WTC11 (cell line): Measurements from ENCODE around the gene HECTD4. TPM values are rescaled to one million over a fixed set of nuclear protein-coding genes. Genes with fewer than 3 reads are reported as not detected.

Source experiments
- ATAC-seq: fragments of 200-7000 bp; cut with Tn5 transposase; 2 replicates; pipeline ENCODE4 v1.10.0; 2021; ENCODE audit warnings: mild to moderate bottlenecking, moderate library complexity
- CTCF ChIA-PET: fragments of 300-600 bp; sonication (Branson Sonifier 250); formaldehyde crosslinking; loops from one replicate; lab custom pipeline; 2021; ENCODE audit warnings: antibody characterized with exemption; lab: Charles Lee
- POLR2A ChIA-PET: fragments of 350-600 bp; sonication (Branson Sonifier 250); formaldehyde crosslinking; loops from one replicate; lab custom pipeline; 2021; ENCODE audit warnings: antibody characterized with exemption; lab: Charles Lee
- DNase-seq: peaks from one replicate; pipeline ENCODE4 v3.0.0; 2021; ENCODE audit warnings: low spot score
- H3K27ac Mint-ChIP-seq: 2 replicates; pipeline ENCODE4 v1.8.0; 2021; ENCODE audit warnings: mixed read lengths
- H3K27me3 Mint-ChIP-seq: 2 replicates; pipeline ENCODE4 v1.8.0; 2021; ENCODE audit warnings: low read depth, mild to moderate bottlenecking, moderate library complexity, mixed read lengths
- H3K36me3 Mint-ChIP-seq: 2 replicates; pipeline ENCODE4 v1.8.0; 2021; ENCODE audit warnings: mixed read lengths
- H3K4me1 Mint-ChIP-seq: 2 replicates; pipeline ENCODE4 v1.8.0; 2022; ENCODE audit warnings: mixed read lengths
- H3K4me3 Mint-ChIP-seq: 2 replicates; pipeline ENCODE4 v1.8.0; 2021; ENCODE audit warnings: mild to moderate bottlenecking, moderate library complexity, mixed read lengths
- H3K9me3 Mint-ChIP-seq: 2 replicates; pipeline ENCODE4 v1.8.0; 2021; ENCODE audit warnings: mixed read lengths
- CBFB ChIP-seq: sonication (generic); formaldehyde crosslinking; IDR thresholded peaks from 2 replicates; pipeline ENCODE4 v1.8.1; 2022; ENCODE audit warnings: mild to moderate bottlenecking, low read depth, missing genetic modification reagents
- GABPB1 ChIP-seq: sonication (generic); formaldehyde crosslinking; IDR thresholded peaks from 2 replicates; pipeline ENCODE4 v1.8.1; 2023; ENCODE audit warnings: mild to moderate bottlenecking, missing genetic modification reagents
- NFYB ChIP-seq: sonication (generic); formaldehyde crosslinking; conservative IDR thresholded peaks from 2 replicates; pipeline ENCODE4 v1.8.0; 2022; ENCODE audit warnings: low read depth, missing genetic modification reagents
- NR2C2 ChIP-seq: sonication (generic); formaldehyde crosslinking; IDR thresholded peaks from 2 replicates; pipeline ENCODE4 v1.8.0; 2022; ENCODE audit warnings: mild to moderate bottlenecking, missing genetic modification reagents
- NR3C1 ChIP-seq: sonication (generic); formaldehyde crosslinking; conservative IDR thresholded peaks from 2 replicates; pipeline ENCODE4 v1.8.1; 2023; ENCODE audit warnings: low read depth, mild to moderate bottlenecking, missing genetic modification reagents
- RORB ChIP-seq: fragments of 250-450 bp; sonication (Bioruptor Pico); IDR thresholded peaks from 2 replicates; pipeline ENCODE4 v1.9.0; 2021; ENCODE audit warnings: mild to moderate bottlenecking
- SMAD3 ChIP-seq: sonication (generic); formaldehyde crosslinking; IDR thresholded peaks from 2 replicates; pipeline ENCODE4 v1.8.0; 2022; ENCODE audit warnings: missing genetic modification reagents, mild to moderate bottlenecking, borderline replicate concordance
- TEAD4 ChIP-seq: sonication (generic); formaldehyde crosslinking; IDR thresholded peaks from 2 replicates; pipeline ENCODE4 v1.8.0; 2022; ENCODE audit warnings: mild to moderate bottlenecking, missing genetic modification reagents
- ZNF416 ChIP-seq: fragments of 250-450 bp; sonication (Bioruptor Pico); IDR thresholded peaks from 2 replicates; pipeline ENCODE4 v1.9.0; 2021; ENCODE audit warnings: mild to moderate bottlenecking, inconsistent platforms
- ZNF423 ChIP-seq: fragments of 250-450 bp; sonication (Bioruptor Pico); IDR thresholded peaks from 2 replicates; pipeline ENCODE4 v2.1.2; 2022; ENCODE audit warnings: mild to moderate bottlenecking, moderate library complexity
- ZNF671 ChIP-seq: fragments of 250-450 bp; sonication (Bioruptor Pico); IDR thresholded peaks from 2 replicates; pipeline ENCODE4 v1.8.0; 2021; ENCODE audit warnings: mild to moderate bottlenecking
- total RNA-seq: library from RNA; stranded (reverse); gene quantifications from 3 replicates; pipeline ENCODE4 v1.2.3, GENCODE V29; 2021
- TF ChIP-seq, protein P1 (sequence below): sonication (generic); formaldehyde crosslinking; IDR thresholded peaks from 2 replicates; pipeline ENCODE4 v1.8.0; 2022; ENCODE audit warnings: mild to moderate bottlenecking, missing genetic modification reagents
- TF ChIP-seq, protein P2 (sequence below): sonication (generic); formaldehyde crosslinking; IDR thresholded peaks from 2 replicates; pipeline ENCODE4 v1.8.1; 2023; ENCODE audit warnings: mild to moderate bottlenecking, missing genetic modification reagents, moderate library complexity
- TF ChIP-seq, protein P3 (sequence below): sonication (generic); formaldehyde crosslinking; IDR thresholded peaks from 2 replicates; pipeline ENCODE4 v1.8.1; 2022; ENCODE audit warnings: missing genetic modification reagents, borderline replicate concordance
- TF ChIP-seq, protein P4 (sequence below): sonication (generic); formaldehyde crosslinking; IDR thresholded peaks from 2 replicates; pipeline ENCODE4 v1.8.1; 2023; ENCODE audit warnings: mild to moderate bottlenecking, moderate library complexity, missing genetic modification reagents
- TF ChIP-seq, protein P5 (sequence below): fragments of 250-450 bp; sonication (Bioruptor Pico); IDR thresholded peaks from 2 replicates; pipeline ENCODE4 v1.9.0; 2021; ENCODE audit warnings: mild to moderate bottlenecking, borderline replicate concordance

HECTD4 gene
- total RNA-seq, 1 experiment from 2014 or later: 31.7 TPM

DNA sequence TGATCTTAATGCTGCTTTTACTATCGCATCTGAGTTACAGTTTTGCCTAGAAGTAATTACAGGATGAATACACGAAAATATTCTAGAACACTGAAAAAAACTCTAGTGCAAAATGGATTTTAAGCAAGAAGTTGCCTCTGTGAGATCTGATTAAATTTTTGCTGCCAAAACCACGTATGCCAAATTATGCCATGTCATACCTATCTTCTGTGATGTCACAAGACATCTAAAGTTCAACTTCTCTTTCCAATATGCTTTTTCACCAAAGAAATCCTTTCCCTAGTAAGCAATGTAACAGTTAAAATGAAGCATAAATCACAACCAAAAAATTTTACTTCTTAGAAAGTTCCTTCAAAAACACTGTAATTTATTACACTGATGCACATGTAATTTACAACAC, 39.6 kb downstream of the HECTD4 start (continued):
- no peak for TF ChIP-seq TEAD4 (CRISPR knock-in tag)
- no peak for TF ChIP-seq NFYB
- TF ChIP-seq SMAD3: no peak
- TF ChIP-seq, protein P1, sequence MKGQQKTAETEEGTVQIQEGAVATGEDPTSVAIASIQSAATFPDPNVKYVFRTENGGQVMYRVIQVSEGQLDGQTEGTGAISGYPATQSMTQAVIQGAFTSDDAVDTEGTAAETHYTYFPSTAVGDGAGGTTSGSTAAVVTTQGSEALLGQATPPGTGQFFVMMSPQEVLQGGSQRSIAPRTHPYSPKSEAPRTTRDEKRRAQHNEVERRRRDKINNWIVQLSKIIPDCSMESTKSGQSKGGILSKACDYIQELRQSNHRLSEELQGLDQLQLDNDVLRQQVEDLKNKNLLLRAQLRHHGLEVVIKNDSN (CRISPR knock-in tag): no peak
- no peak for TF ChIP-seq ZNF423 (CRISPR knock-in tag)
- TF ChIP-seq NR3C1 (CRISPR knock-in tag): no peak
- TF ChIP-seq, protein P2, sequence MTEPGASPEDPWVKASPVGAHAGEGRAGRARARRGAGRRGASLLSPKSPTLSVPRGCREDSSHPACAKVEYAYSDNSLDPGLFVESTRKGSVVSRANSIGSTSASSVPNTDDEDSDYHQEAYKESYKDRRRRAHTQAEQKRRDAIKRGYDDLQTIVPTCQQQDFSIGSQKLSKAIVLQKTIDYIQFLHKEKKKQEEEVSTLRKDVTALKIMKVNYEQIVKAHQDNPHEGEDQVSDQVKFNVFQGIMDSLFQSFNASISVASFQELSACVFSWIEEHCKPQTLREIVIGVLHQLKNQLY (CRISPR knock-in tag): no peak
- no peak for TF ChIP-seq GABPB1 (CRISPR knock-in tag)
- TF ChIP-seq NR2C2 (CRISPR knock-in tag): no peak
- TF ChIP-seq RORB (CRISPR knock-in tag): no peak
- TF ChIP-seq CBFB (CRISPR knock-in tag): no peak

DNA sequence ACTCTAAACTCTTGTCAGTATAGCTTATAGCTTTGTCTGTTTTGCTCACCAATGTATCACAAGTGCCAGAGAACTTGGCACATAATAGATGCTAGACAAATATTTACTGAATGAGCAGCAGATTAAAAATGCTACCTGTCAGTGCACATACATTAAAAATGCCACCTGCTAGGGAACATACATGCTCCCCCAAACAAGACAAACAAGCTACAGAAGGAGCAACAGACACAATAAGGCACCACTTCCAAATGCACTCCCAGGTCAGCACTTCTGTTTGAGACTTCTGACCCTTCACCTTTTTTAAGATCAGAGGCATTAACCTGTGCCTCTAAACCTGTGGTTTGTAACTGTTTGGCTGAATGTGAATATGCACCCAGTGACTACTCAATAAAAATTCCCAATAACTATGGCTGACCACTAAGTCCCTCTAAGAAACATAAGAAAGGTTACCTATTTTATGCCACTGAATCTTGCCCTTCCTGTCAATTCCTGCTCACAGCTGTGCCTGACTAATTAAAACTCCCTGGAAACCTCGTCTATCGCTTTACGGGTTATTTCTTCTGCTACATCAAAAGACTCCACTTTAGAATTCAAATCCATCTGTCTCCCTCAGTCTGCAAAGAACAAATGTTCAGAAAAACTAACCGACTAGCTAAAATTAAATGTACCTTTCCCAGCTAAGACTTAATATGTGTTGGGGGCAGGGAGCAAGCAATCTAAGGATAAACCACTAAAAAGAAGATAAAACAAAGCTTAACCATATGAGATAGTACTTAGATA, 41.0 kb downstream of the HECTD4 start:
- DNase-seq: no peak
- H3K4me1 Mint-ChIP-seq: peaks cover 30% of the 10 kb centered on the region
- no peaks in the 10 kb centered on the region for H3K9me3 Mint-ChIP-seq
- ATAC-seq: no peak
- no peaks in the 10 kb centered on the region; the same call in 1 of the 2 replicates for H3K27me3 Mint-ChIP-seq
- CTCF ChIA-PET: interaction anchor here (1.3 to 2.3 kb wide), 2 partner anchors 46 to 143 kb away, joined by 5 to 7 read pairs; no protein-coding TSS in a partner anchor
- no peak overlapping the region for H3K4me3 Mint-ChIP-seq
- TF ChIP-seq, protein P3, sequence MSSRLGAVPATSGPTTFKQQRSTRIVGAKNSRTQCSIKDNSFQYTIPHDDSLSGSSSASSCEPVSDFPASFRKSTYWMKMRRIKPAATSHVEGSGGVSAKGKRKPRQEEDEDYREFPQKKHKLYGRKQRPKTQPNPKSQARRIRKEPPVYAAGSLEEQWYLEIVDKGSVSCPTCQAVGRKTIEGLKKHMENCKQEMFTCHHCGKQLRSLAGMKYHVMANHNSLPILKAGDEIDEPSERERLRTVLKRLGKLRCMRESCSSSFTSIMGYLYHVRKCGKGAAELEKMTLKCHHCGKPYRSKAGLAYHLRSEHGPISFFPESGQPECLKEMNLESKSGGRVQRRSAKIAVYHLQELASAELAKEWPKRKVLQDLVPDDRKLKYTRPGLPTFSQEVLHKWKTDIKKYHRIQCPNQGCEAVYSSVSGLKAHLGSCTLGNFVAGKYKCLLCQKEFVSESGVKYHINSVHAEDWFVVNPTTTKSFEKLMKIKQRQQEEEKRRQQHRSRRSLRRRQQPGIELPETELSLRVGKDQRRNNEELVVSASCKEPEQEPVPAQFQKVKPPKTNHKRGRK (CRISPR knock-in tag): no peak
- TF ChIP-seq, protein P4, sequence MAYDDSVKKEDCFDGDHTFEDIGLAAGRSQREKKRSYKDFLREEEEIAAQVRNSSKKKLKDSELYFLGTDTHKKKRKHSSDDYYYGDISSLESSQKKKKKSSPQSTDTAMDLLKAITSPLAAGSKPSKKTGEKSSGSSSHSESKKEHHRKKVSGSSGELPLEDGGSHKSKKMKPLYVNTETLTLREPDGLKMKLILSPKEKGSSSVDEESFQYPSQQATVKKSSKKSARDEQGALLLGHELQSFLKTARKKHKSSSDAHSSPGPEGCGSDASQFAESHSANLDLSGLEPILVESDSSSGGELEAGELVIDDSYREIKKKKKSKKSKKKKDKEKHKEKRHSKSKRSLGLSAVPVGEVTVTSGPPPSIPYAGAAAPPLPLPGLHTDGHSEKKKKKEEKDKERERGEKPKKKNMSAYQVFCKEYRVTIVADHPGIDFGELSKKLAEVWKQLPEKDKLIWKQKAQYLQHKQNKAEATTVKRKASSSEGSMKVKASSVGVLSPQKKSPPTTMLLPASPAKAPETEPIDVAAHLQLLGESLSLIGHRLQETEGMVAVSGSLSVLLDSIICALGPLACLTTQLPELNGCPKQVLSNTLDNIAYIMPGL (CRISPR knock-in tag): no peak
- TF ChIP-seq ZNF416 (no peak), ZNF671 (CRISPR knock-in tag) (no peak)
- TF ChIP-seq, protein P5, sequence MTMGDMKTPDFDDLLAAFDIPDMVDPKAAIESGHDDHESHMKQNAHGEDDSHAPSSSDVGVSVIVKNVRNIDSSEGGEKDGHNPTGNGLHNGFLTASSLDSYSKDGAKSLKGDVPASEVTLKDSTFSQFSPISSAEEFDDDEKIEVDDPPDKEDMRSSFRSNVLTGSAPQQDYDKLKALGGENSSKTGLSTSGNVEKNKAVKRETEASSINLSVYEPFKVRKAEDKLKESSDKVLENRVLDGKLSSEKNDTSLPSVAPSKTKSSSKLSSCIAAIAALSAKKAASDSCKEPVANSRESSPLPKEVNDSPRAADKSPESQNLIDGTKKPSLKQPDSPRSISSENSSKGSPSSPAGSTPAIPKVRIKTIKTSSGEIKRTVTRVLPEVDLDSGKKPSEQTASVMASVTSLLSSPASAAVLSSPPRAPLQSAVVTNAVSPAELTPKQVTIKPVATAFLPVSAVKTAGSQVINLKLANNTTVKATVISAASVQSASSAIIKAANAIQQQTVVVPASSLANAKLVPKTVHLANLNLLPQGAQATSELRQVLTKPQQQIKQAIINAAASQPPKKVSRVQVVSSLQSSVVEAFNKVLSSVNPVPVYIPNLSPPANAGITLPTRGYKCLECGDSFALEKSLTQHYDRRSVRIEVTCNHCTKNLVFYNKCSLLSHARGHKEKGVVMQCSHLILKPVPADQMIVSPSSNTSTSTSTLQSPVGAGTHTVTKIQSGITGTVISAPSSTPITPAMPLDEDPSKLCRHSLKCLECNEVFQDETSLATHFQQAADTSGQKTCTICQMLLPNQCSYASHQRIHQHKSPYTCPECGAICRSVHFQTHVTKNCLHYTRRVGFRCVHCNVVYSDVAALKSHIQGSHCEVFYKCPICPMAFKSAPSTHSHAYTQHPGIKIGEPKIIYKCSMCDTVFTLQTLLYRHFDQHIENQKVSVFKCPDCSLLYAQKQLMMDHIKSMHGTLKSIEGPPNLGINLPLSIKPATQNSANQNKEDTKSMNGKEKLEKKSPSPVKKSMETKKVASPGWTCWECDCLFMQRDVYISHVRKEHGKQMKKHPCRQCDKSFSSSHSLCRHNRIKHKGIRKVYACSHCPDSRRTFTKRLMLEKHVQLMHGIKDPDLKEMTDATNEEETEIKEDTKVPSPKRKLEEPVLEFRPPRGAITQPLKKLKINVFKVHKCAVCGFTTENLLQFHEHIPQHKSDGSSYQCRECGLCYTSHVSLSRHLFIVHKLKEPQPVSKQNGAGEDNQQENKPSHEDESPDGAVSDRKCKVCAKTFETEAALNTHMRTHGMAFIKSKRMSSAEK (CRISPR knock-in tag): no peak
- H3K27ac Mint-ChIP-seq: peak overlapping the region; percentile 54
- POLR2A ChIA-PET: no interaction called here
- H3K36me3 Mint-ChIP-seq: no peaks in the 10 kb centered on the region
